Measurements from ENCODE around the gene ARAP3. TPM values are rescaled to one million over a fixed set of nuclear protein-coding genes. Genes with fewer than 3 reads are reported as not detected.

Gene ARAP3
- total and polyA plus RNA-seq, 12 donors = 10.8 to 27.3 (median 13.6) TPM

GRCh38 chr5:141628175-141628788 lies 53.7 kb downstream of the ARAP3 start:
- Histone ChIP-seq H3K9me3 (no peaks in the 10 kb centered on the region), H3K4me3 (no peak overlapping the region), H3K4me1 (peaks cover 0 to 17% (median 0%) of the 10 kb centered on the region in 9 donors), H3K36me3 (peaks cover 0 to 99% (median 56%) of the 10 kb centered on the region in 9 donors), H3K27me3 (no peaks in the 10 kb centered on the region), H3K27ac (no peak overlapping the region)
- DNase-seq = no peak
- TF ChIP-seq CTCF (IDR thresholded peaks at IDR 0.05) = no peak
- WGBS, 2 donors = 94 to 99% methylated on average over 6 of the region's 6 CpGs
- intact Hi-C loops (cut with DNase I) = loop anchor here in 2 of 10 donors (5.0 kb wide), 1 partner anchor 41 kb away; no protein-coding TSS in a partner anchor
- no peak for ATAC-seq

- Histone ChIP-seq H3K27me3 (no peaks in the 10 kb centered on the region), H3K36me3 (peaks cover 0 to 90% (median 53%) of the 10 kb centered on the region in 9 donors), H3K4me3 (no peak overlapping the region), H3K4me1 (peaks cover 0 to 22% (median 6%) of the 10 kb centered on the region in 9 donors), H3K27ac (peak overlapping the region in 2 of 10 donors; percentile 44 to 59), H3K9me3 (no peaks in the 10 kb centered on the region)
- 81 to 93% methylated on average over 5 of the region's 5 CpGs for WGBS, 2 donors
- intact Hi-C loops (cut with DNase I) = no loop called here
- ATAC-seq (no peak), DNase-seq (no peak)
- no peak for TF ChIP-seq CTCF (IDR thresholded peaks at IDR 0.05)
These were observed 58.4 kb downstream of the ARAP3 start for GRCh38 chr5:141623611-141624010.

- intact Hi-C loops (cut with DNase I) = no loop called here
- Histone ChIP-seq H3K36me3 (peaks cover 0 to 86% (median 48%) of the 10 kb centered on the region in 9 donors), H3K9me3 (no peaks in the 10 kb centered on the region), H3K27me3 (no peaks in the 10 kb centered on the region), H3K4me3 (no peak overlapping the region), H3K4me1 (peaks cover 0 to 23% (median 6%) of the 10 kb centered on the region in 9 donors), H3K27ac (peak overlapping the region in 3 of 10 donors; percentile 16 to 59 (median 44))
- TF ChIP-seq CTCF (IDR thresholded peaks at IDR 0.05) = no peak
- no peak for DNase-seq
- no peak for ATAC-seq
These were observed 58.8 kb downstream of the ARAP3 start for GRCh38 chr5:141623186-141623585.

GRCh38 chr5:141618804-141619554 lies 63.1 kb downstream of the ARAP3 start, which contains the start of gene DIAPH1:
Gene DIAPH1 (minus strand): TSS chr5:141619000. CDS start chr5:141618914, 86 bp downstream.
- Histone ChIP-seq H3K4me1 (peaks cover 0 to 63% (median 31%) of the 10 kb centered on the region in 9 donors), H3K4me3 (peak within 1 kb of the TSS; percentile 62 to 99 (median 94)), H3K27me3 (no peaks in the 10 kb centered on the region), H3K9me3 (no peaks in the 10 kb centered on the region), H3K27ac (peak within 1 kb of the TSS; percentile 86 to 99 (median 96)), H3K36me3 (peaks cover 0 to 44% (median 22%) of the 10 kb centered on the region in 9 donors)
- 2% methylated on average over 64 to 70 of the region's 70 CpGs for WGBS, 2 donors
- DNase-seq (peak; percentile 96), ATAC-seq (peak; percentile 95 to 97 (median 96))
- intact Hi-C loops (cut with DNase I) = loop anchor here in 8 of 10 donors (1.0 to 2.0 kb wide), 4 partner anchors 24 to 27 kb away; no protein-coding TSS in a partner anchor
- TF ChIP-seq CTCF (IDR thresholded peaks at IDR 0.05) = peak; percentile 97 to 99 (median 99)
